Osteoblast (primary cell): ENCODE measurements around the gene PRR7. TPM values are rescaled to one million over a fixed set of nuclear protein-coding genes. Genes with fewer than 3 reads are reported as not detected.

Source experiments
- DNase-seq: peaks from one replicate; pipeline ENCODE4 v3.0.0; 2011; ENCODE audit warnings: low spot score, mixed read lengths; ENCODE audit not compliant: insufficient read length; ENCODE audit errors: missing footprints
- H2AFZ ChIP-seq: 2 replicates; pipeline ENCODE4 v1.6.0; 2011; ENCODE audit warnings: mild to moderate bottlenecking, low read length
- H3K27ac ChIP-seq: 2 replicates; pipeline ENCODE4 v1.5.1; 2011; ENCODE audit warnings: mild to moderate bottlenecking, low read depth, low read length, moderate library complexity
- H3K27me3 ChIP-seq: 2 replicates; pipeline ENCODE4 v1.6.0; 2012; ENCODE audit warnings: mild to moderate bottlenecking, control low read depth, inconsistent platforms, low read length, moderate library complexity; ENCODE audit not compliant: insufficient read depth
- H3K36me3 ChIP-seq: 2 replicates; pipeline ENCODE4 v1.5.1; 2011; ENCODE audit warnings: mild to moderate bottlenecking, low read length, control low read depth, moderate library complexity; ENCODE audit not compliant: insufficient read depth
- H3K4me1 ChIP-seq: 2 replicates; pipeline ENCODE4 v1.5.1; 2011; ENCODE audit warnings: mild to moderate bottlenecking, low read length, control low read depth, moderate library complexity; ENCODE audit not compliant: insufficient read depth
- H3K4me2 ChIP-seq: 2 replicates; pipeline ENCODE4 v1.6.0; 2011; ENCODE audit warnings: mild to moderate bottlenecking, low read length; ENCODE audit not compliant: insufficient read depth
- H3K4me3 ChIP-seq: fragments of 200-600 bp; sonication (generic); 3 replicates; pipeline ENCODE4 v1.5.1; 2012; ENCODE audit warnings: mild to moderate bottlenecking, low read length, inconsistent platforms; ENCODE audit not compliant: insufficient read depth
- H3K79me2 ChIP-seq: 2 replicates; pipeline ENCODE4 v1.6.0; 2012; ENCODE audit warnings: mild to moderate bottlenecking, low read length, control low read depth, inconsistent platforms; ENCODE audit not compliant: insufficient read depth
- H3K9me3 ChIP-seq: 2 replicates; pipeline ENCODE4 v1.5.1; 2011; ENCODE audit warnings: low read depth, low read length, control low read depth
- H4K20me1 ChIP-seq: 2 replicates; pipeline ENCODE4 v1.6.0; 2012; ENCODE audit warnings: mild to moderate bottlenecking, low read length, control low read depth; ENCODE audit not compliant: insufficient read depth
- CTCF ChIP-seq: IDR thresholded peaks from 2 replicates; pipeline ENCODE4 v1.5.1; 2011; ENCODE audit warnings: mild to moderate bottlenecking, low read depth, low read length, moderate library complexity; ENCODE audit errors: extremely low read depth
- total RNA-seq: library from RNA; depleted of rRNA; stranded (reverse); fragments of >200 nt; gene quantifications from 2 replicates; pipeline ENCODE4 v1.2.3, GENCODE V29; 2012

The PRR7 gene
- total RNA-seq, 1 donor, result 12.7 TPM

GRCh38 chr5:177468329-177468684, 21.7 kb downstream of the PRR7 start:
- no peak for DNase-seq
- H3K36me3 ChIP-seq, result peaks cover 39% of the 10 kb centered on the region
- no peak overlapping the region for H3K4me3 ChIP-seq
- H4K20me1 ChIP-seq, result peaks cover 58% of the 10 kb centered on the region
- peaks cover 38% of the 10 kb centered on the region for H3K4me1 ChIP-seq
- no peaks in the 10 kb centered on the region for H3K9me3 ChIP-seq
- H3K27ac ChIP-seq, result no peak overlapping the region
- H2AFZ ChIP-seq, result no peak overlapping the region
- peaks cover 51% of the 10 kb centered on the region for H3K79me2 ChIP-seq
- H3K27me3 ChIP-seq, result no peaks in the 10 kb centered on the region
- H3K4me2 ChIP-seq, result no peak overlapping the region
- no peak for TF ChIP-seq CTCF

GRCh38 chr5:177468685-177469628, 22.3 kb downstream of the PRR7 start:
- H3K27me3 ChIP-seq, result no peaks in the 10 kb centered on the region
- H3K36me3 ChIP-seq, result peaks cover 34% of the 10 kb centered on the region
- H2AFZ ChIP-seq, result no peak overlapping the region
- no peak overlapping the region for H3K4me2 ChIP-seq
- peaks cover 49% of the 10 kb centered on the region for H3K79me2 ChIP-seq
- DNase-seq, result peak; percentile 96
- no peak overlapping the region for H3K4me3 ChIP-seq
- peaks cover 38% of the 10 kb centered on the region for H3K4me1 ChIP-seq
- peak overlapping the region; percentile 80 for H3K27ac ChIP-seq
- H4K20me1 ChIP-seq, result peaks cover 58% of the 10 kb centered on the region
- no peaks in the 10 kb centered on the region for H3K9me3 ChIP-seq
- TF ChIP-seq CTCF, result no peak

GRCh38 chr5:177469750-177470525, 23.3 kb downstream of the PRR7 start:
- DNase-seq, result peak; percentile 85
- Histone ChIP-seq H3K36me3 (peaks cover 33% of the 10 kb centered on the region), H3K4me2 (peak overlapping the region; percentile 23), H3K79me2 (peaks cover 49% of the 10 kb centered on the region), H3K27me3 (no peaks in the 10 kb centered on the region), H3K4me3 (no peak overlapping the region), H3K4me1 (peaks cover 42% of the 10 kb centered on the region), H3K9me3 (no peaks in the 10 kb centered on the region), H2AFZ (no peak overlapping the region), H3K27ac (peak overlapping the region; percentile 80), H4K20me1 (peaks cover 58% of the 10 kb centered on the region)
- TF ChIP-seq CTCF, result no peak
